A549 treated with RU486 at 1 μM for 4 hours (cell line): ENCODE measurements around the gene TUBB8B. TPM values are rescaled to one million over a fixed set of nuclear protein-coding genes. Genes with fewer than 3 reads are reported as not detected.

ENCODE experiments used
- total RNA-seq: library from RNA; stranded (reverse); fragments of 200-300 nt; extraction: Qiagen RNA extraction; gene quantifications from 5 replicates; pipeline ENCODE4 v1.2.3, GENCODE V29; 2022; ENCODE audit warnings: low read depth

Gene TUBB8B
- total RNA-seq = 0.32 TPM in 1 of 5 replicates, not detected in the others

GRCh38 chr18:49176-49665 is at the start of gene TUBB8B:
Gene TUBB8B (minus strand): TSS chr18:49615. CDS start chr18:49557, 58 bp downstream.

Other genes starting within 250 kb of the TUBB8B start
- 41.2 to 71.0 TPM (median 67.0 TPM) in 5 replicates for gene USP14, start 108.9 kb upstream of the TUBB8B start, total RNA-seq
- gene THOC1, start 218.4 kb upstream of the TUBB8B start, total RNA-seq = 16.9 to 22.4 TPM (median 20.0 TPM) in 5 replicates